ENCODE data around the gene MT3.

MT3 gene

GRCh38 chr16:56606476-56607108 is 17.3 kb downstream of the MT3 start:
- DNase-seq (ENCODE audit: low read depth) = no peak
- TF ChIP-seq CTCF (conservative IDR thresholded peaks at IDR 0.05; ENCODE audit: low read depth, low read length) = no peak
- H3K4me3 ChIP-seq (ENCODE audit: low read length) = peak overlapping the region; percentile 19

- no peak for TF ChIP-seq CTCF (conservative IDR thresholded peaks at IDR 0.05; ENCODE audit: low read depth, low read length)
- DNase-seq (ENCODE audit: low read depth) = no peak
- H3K4me3 ChIP-seq (ENCODE audit: low read length) = peak overlapping the region; percentile 19
Measured at GRCh38 chr16:56607109-56607618, 17.8 kb downstream of the MT3 start.

GRCh38 chr16:56607675-56608042 is 18.3 kb downstream of the MT3 start:
- no peak for DNase-seq (ENCODE audit: low read depth)
- no peak overlapping the region for H3K4me3 ChIP-seq (ENCODE audit: low read length)
- TF ChIP-seq CTCF (conservative IDR thresholded peaks at IDR 0.05; ENCODE audit: low read depth, low read length) = no peak

- DNase-seq (ENCODE audit: low read depth) = peak; percentile 87
- H3K4me3 ChIP-seq (ENCODE audit: low read length) = peak within 1 kb of the TSS; percentile 79
- no peak for TF ChIP-seq CTCF (conservative IDR thresholded peaks at IDR 0.05; ENCODE audit: low read depth, low read length)
Measured at GRCh38 chr16:56608043-56608875, 18.9 kb downstream of the MT3 start, which contains the start of gene MT2A. MT2A (plus strand) TSS chr16:56608584; CDS start chr16:56608656, 72 bp downstream.

GRCh38 chr16:56608876-56609462 is 19.6 kb downstream of the MT3 start:
- DNase-seq (ENCODE audit: low read depth) = no peak
- no peak for TF ChIP-seq CTCF (conservative IDR thresholded peaks at IDR 0.05; ENCODE audit: low read depth, low read length)

GRCh38 chr16:56609463-56609921 is 20.2 kb downstream of the MT3 start:
- DNase-seq (ENCODE audit: low read depth) = no peak
- peak overlapping the region; percentile 79 for H3K4me3 ChIP-seq (ENCODE audit: low read length)
- TF ChIP-seq CTCF (conservative IDR thresholded peaks at IDR 0.05; ENCODE audit: low read depth, low read length) = no peak

More at GRCh38 chr16:56608876-56609462, 19.6 kb downstream of the MT3 start:
- H3K4me3 ChIP-seq (ENCODE audit: low read length) = peak overlapping the region; percentile 79

Measured in retinal pigment epithelial cell (primary cell).